GM18502 (cell line): ENCODE measurements around the gene G2E3.
"Not testable (repeated sequence)": the region's sequence is repeated elsewhere in the genome, so short reads cannot be mapped to it uniquely, and the experiment has no call there.

Experiments
- ATAC-seq: cut with Tn5 transposase; IDR thresholded peaks from one replicate; pipeline ENCODE4 v1.9.1; 2021; ENCODE audit warnings: mild to moderate bottlenecking; ENCODE audit not compliant: unreplicated experiment, poor library complexity

Gene G2E3

GRCh38 chr14:30596935-30597334 is 38.0 kb downstream of the G2E3 start:
- ATAC-seq, result no peak

GRCh38 chr14:30597504-30597903 is 38.5 kb downstream of the G2E3 start:
- no peak for ATAC-seq

- ATAC-seq, result no peak
These were observed 42.3 kb downstream of the G2E3 start for GRCh38 chr14:30600922-30601918.

- ATAC-seq, result no peak
These were observed 44.4 kb downstream of the G2E3 start for GRCh38 chr14:30603402-30603801.

GRCh38 chr14:30604696-30605095 is 45.7 kb downstream of the G2E3 start:
- not testable (repeated sequence) for ATAC-seq

GRCh38 chr14:30607156-30607780 is 48.3 kb downstream of the G2E3 start:
- ATAC-seq, result no peak

GRCh38 chr14:30608533-30609006 is 49.6 kb downstream of the G2E3 start:
- no peak for ATAC-seq

GRCh38 chr14:30610787-30611343 is 51.9 kb downstream of the G2E3 start:
- no peak for ATAC-seq

GRCh38 chr14:30614155-30614554 is 55.2 kb downstream of the G2E3 start:
- no peak for ATAC-seq

GRCh38 chr14:30620178-30620577 is 61.2 kb downstream of the G2E3 start:
- ATAC-seq, result peak; percentile 43

GRCh38 chr14:30621354-30621939 is 62.5 kb downstream of the G2E3 start:
- peak; percentile 9 for ATAC-seq

GRCh38 chr14:30621940-30622830 is 63.2 kb downstream of the G2E3 start, which contains the start of gene SCFD1:
SCFD1 (plus strand) TSS chr14:30622319; CDS start chr14:30622339, 20 bp downstream.
- ATAC-seq, result peak; percentile 93

- no peak for ATAC-seq
These were observed 64.6 kb downstream of the G2E3 start for GRCh38 chr14:30623412-30624131.

- ATAC-seq, result no peak
These were observed 65.1 kb downstream of the G2E3 start for GRCh38 chr14:30624132-30624423.

- no peak for ATAC-seq
These were observed 66.6 kb downstream of the G2E3 start for GRCh38 chr14:30625533-30625932.

- not testable (repeated sequence) for ATAC-seq
These were observed 70.5 kb downstream of the G2E3 start for GRCh38 chr14:30629432-30629831.

GRCh38 chr14:30630248-30630647 is 71.3 kb downstream of the G2E3 start:
- ATAC-seq, result no peak

GRCh38 chr14:30632730-30633129 is 73.8 kb downstream of the G2E3 start:
- ATAC-seq, result no peak

GRCh38 chr14:30638926-30639325 is 80.0 kb downstream of the G2E3 start:
- ATAC-seq, result no peak
